Mesenchymal stem cell (in vitro differentiated cells and primary cell): ENCODE data around the gene STOML1.
"Not testable (repeated sequence)": the region's sequence is repeated elsewhere in the genome, so short reads cannot be mapped to it uniquely, and the experiment has no call there.

Source experiments
- DNase-seq: peaks from one replicate; pipeline ENCODE4 v3.0.0-alpha.2; 2013
- H2AFZ ChIP-seq: one replicate; pipeline ENCODE4 v1.6.1; 2013; ENCODE audit warnings: low read depth, mild to moderate bottlenecking, control low read depth, inconsistent platforms, low read length, moderate library complexity
- H2AK5ac ChIP-seq: 2 replicates; pipeline ENCODE4 v1.6.1; 2013; ENCODE audit warnings: low read length, moderate library complexity, mild to moderate bottlenecking, inconsistent platforms; ENCODE audit not compliant: severe bottlenecking
- H2BK120ac ChIP-seq: one replicate; pipeline ENCODE4 v1.6.1; 2013; ENCODE audit warnings: low read depth, mild to moderate bottlenecking, inconsistent platforms, low read length, moderate library complexity
- H2BK12ac ChIP-seq, 2 experiments: one replicate each; pipeline ENCODE4 v1.6.1; 2013; ENCODE audit warnings: inconsistent platforms in 2 of 2, low read length in 2 of 2, mild to moderate bottlenecking in 2 of 2, moderate library complexity in 2 of 2, control low read depth in 1 of 2
- H2BK15ac ChIP-seq: one replicate; pipeline ENCODE4 v1.6.1; 2013; ENCODE audit warnings: mild to moderate bottlenecking, low read depth, inconsistent platforms; ENCODE audit not compliant: poor library complexity, severe bottlenecking
- H2BK5ac ChIP-seq: 2 replicates; pipeline ENCODE4 v1.6.1; 2013; ENCODE audit warnings: low read depth, mild to moderate bottlenecking, low read length, control low read depth, inconsistent platforms; ENCODE audit not compliant: poor library complexity, severe bottlenecking
- H3K14ac ChIP-seq, 2 experiments: one replicate each; pipeline ENCODE4 v1.6.1; 2013; ENCODE audit warnings: inconsistent platforms in 2 of 2, low read length in 2 of 2, control low read depth in 1 of 2, mild to moderate bottlenecking in 1 of 2, moderate library complexity in 1 of 2
- H3K18ac ChIP-seq, 2 experiments: one replicate each; pipeline ENCODE4 v1.6.1; 2013; ENCODE audit warnings: inconsistent platforms in 2 of 2, low read length in 2 of 2, control low read depth in 1 of 2, low read depth in 1 of 2, mild to moderate bottlenecking in 1 of 2
- H3K23ac ChIP-seq, 2 experiments: one replicate each; pipeline ENCODE4 v1.6.1; 2013; ENCODE audit warnings: inconsistent platforms in 2 of 2, low read length in 2 of 2, mild to moderate bottlenecking in 2 of 2, moderate library complexity in 2 of 2, control low read depth in 1 of 2
- H3K27ac ChIP-seq: 2 replicates; pipeline ENCODE4 v1.5.1; 2013; ENCODE audit warnings: mild to moderate bottlenecking, moderate library complexity, low read length, control low read depth, inconsistent platforms; ENCODE audit not compliant: poor library complexity, severe bottlenecking
- H3K27me3 ChIP-seq, 2 experiments: 2 replicates each; pipeline versions ENCODE4 v1.6.1 to v1.7.0; 2013; ENCODE audit warnings: low read length in 2 of 2, mild to moderate bottlenecking in 2 of 2, moderate library complexity in 2 of 2, control low read depth in 1 of 2, inconsistent platforms in 1 of 2; ENCODE audit not compliant: control insufficient read depth in 1 of 2, insufficient read depth in 1 of 2
- H3K36me3 ChIP-seq, 2 experiments: 2 replicates each; pipeline versions ENCODE4 v1.6.1 to v1.7.0; 2013; ENCODE audit warnings: low read length in 2 of 2, control low read depth in 1 of 2, inconsistent platforms in 1 of 2, low read depth in 1 of 2, mild to moderate bottlenecking in 1 of 2; ENCODE audit not compliant: insufficient read depth in 2 of 2, control insufficient read depth in 1 of 2
- H3K4ac ChIP-seq, 2 experiments: one replicate each; pipeline ENCODE4 v1.6.1; 2013; ENCODE audit warnings: inconsistent platforms in 2 of 2, low read length in 2 of 2, mild to moderate bottlenecking in 2 of 2, moderate library complexity in 2 of 2, control low read depth in 1 of 2, low read depth in 1 of 2
- H3K4me1 ChIP-seq: 2 replicates; pipeline ENCODE4 v1.6.1; 2013; ENCODE audit warnings: low read depth, low read length, control low read depth; ENCODE audit not compliant: control insufficient read depth, insufficient read depth
- H3K4me2 ChIP-seq: 2 replicates; pipeline ENCODE4 v1.6.1; 2013; ENCODE audit warnings: low read length, mild to moderate bottlenecking, inconsistent platforms; ENCODE audit not compliant: poor library complexity, severe bottlenecking
- H3K4me3 ChIP-seq, 2 experiments: 2 replicates each; pipeline versions ENCODE4 v1.5.1 to v1.7.0; 2013; ENCODE audit warnings: low read length in 2 of 2, mild to moderate bottlenecking in 2 of 2, control low read depth in 1 of 2, low read depth in 1 of 2; ENCODE audit not compliant: insufficient read depth in 1 of 2
- H3K79me1 ChIP-seq: replicated peaks from 2 replicates; pipeline ENCODE4 v1.6.1; 2013; ENCODE audit warnings: mild to moderate bottlenecking, control low read depth, low read length, inconsistent platforms; ENCODE audit not compliant: poor library complexity, severe bottlenecking
- H3K9ac ChIP-seq: 2 replicates; pipeline ENCODE4 v1.7.0; 2013; ENCODE audit warnings: mild to moderate bottlenecking, low read length, moderate library complexity
- H3K9me3 ChIP-seq: 2 replicates; pipeline ENCODE4 v1.7.0; 2013; ENCODE audit warnings: mild to moderate bottlenecking, low read length; ENCODE audit not compliant: control insufficient read depth
- H4K8ac ChIP-seq: one replicate; pipeline ENCODE4 v1.6.1; 2013; ENCODE audit warnings: inconsistent platforms, mild to moderate bottlenecking, low read length, moderate library complexity
- H4K91ac ChIP-seq: one replicate; pipeline ENCODE4 v1.6.1; 2013; ENCODE audit warnings: mild to moderate bottlenecking, low read length, inconsistent platforms
- WGBS: methylation state at CpG from one replicate; pipeline ENCODE4 v1.1.7; 2013; ENCODE audit warnings: mixed read lengths; 5-methylcytosine and 5-hydroxymethylcytosine counted together

Gene STOML1

GRCh38 chr15:73962433-73962832 lies 29.7 kb downstream of the STOML1 start:
- no peak overlapping the region for H3K4me2 ChIP-seq
- H2AFZ ChIP-seq: no peak overlapping the region
- H3K14ac ChIP-seq: no peak overlapping the region
- H3K27ac ChIP-seq: no peak overlapping the region
- no peak overlapping the region for H3K23ac ChIP-seq
- no peak overlapping the region for H2AK5ac ChIP-seq
- no peaks in the 10 kb centered on the region for H3K9me3 ChIP-seq
- H2BK120ac ChIP-seq: no peak overlapping the region
- H2BK15ac ChIP-seq: no peak overlapping the region
- H3K18ac ChIP-seq: no peak overlapping the region
- H3K4me1 ChIP-seq: peaks cover 12% of the 10 kb centered on the region
- no peak overlapping the region for H3K4ac ChIP-seq
- H3K9ac ChIP-seq: no peak overlapping the region
- H4K91ac ChIP-seq: no peak overlapping the region
- no peaks in the 10 kb centered on the region for H3K36me3 ChIP-seq
- no peak for DNase-seq
- no peak overlapping the region for H3K4me3 ChIP-seq
- H2BK12ac ChIP-seq: no peak overlapping the region
- WGBS: 100% methylated on average over 4 of the region's 5 CpGs
- H3K79me1 ChIP-seq: no peaks in the 10 kb centered on the region
- no peaks in the 10 kb centered on the region for H3K27me3 ChIP-seq
- no peak overlapping the region for H4K8ac ChIP-seq
- no peak overlapping the region for H2BK5ac ChIP-seq

DNA sequence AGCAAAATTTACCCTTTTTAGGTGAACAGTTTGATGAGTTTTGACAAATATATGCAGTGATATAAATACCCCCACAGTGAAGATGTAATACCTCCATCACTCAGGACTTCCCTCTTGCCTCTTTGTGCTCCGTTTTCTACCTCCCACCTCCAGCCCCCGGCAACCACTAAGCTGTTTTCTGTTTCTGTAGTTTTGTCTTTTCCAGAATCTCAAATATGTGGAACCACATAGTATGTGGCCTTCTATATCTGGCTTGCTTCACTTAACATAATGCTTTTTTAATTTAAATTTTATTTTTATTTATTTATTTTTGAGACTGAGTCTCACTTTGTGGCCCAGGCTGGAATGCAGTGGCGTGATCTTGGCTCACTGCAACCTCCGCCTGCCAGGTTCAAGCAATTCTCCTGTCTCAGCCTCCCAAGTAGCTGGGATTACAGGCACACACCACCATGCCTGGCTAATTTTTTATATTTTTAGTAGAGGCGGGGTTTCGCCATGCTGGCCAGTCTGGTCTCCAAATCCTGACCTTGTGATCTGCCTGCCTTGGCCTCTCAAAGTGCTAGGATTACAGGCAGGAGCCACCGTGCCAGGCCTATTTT lies 31.5 kb downstream of the STOML1 start:
- DNase-seq, H3K9me3 ChIP-seq, H3K23ac ChIP-seq, H3K27ac ChIP-seq, H3K79me1 ChIP-seq, H4K8ac ChIP-seq, H3K4me2 ChIP-seq, H3K27me3 ChIP-seq, H2BK15ac ChIP-seq, H2AK5ac ChIP-seq, H3K4ac ChIP-seq, H3K14ac ChIP-seq, H3K18ac ChIP-seq, H3K36me3 ChIP-seq, H2BK12ac ChIP-seq, H4K91ac ChIP-seq, H2BK5ac ChIP-seq, H2AFZ ChIP-seq, H3K9ac ChIP-seq, H3K4me3 ChIP-seq, H2BK120ac ChIP-seq: not testable (repeated sequence)
- 99% methylated on average over 7 of the region's 7 CpGs for WGBS
- H3K4me1 ChIP-seq: peaks cover 28% of the 10 kb centered on the region

DNA sequence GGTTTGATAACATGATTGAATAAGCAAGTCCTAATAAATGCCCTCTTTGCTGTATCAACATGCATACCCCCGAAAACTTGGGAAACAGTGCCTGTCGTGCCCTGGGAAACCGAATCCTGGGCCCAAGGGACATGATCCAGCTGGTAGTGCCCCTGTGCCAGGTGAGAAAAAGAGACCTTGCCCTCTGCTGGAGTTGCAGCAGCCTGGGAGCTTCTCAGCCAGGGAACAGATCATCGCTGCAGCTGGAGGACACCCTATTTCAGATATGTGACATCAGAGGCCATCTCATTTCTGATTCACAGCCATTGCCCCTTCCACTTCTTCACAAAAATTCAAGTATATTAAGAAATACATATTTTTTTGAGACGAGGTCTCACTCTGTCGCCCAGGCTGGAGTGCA lies 32.3 kb downstream of the STOML1 start:
- H3K14ac ChIP-seq: no peak overlapping the region
- H3K23ac ChIP-seq: peak overlapping the region in 1 of 2 experiments; percentile 70
- H3K27ac ChIP-seq: no peak overlapping the region
- no peak overlapping the region for H2BK5ac ChIP-seq
- H4K8ac ChIP-seq: no peak overlapping the region
- peak overlapping the region in 1 of 2 experiments; percentile 19 for H2BK12ac ChIP-seq
- H3K9ac ChIP-seq: no peak overlapping the region
- no peak overlapping the region for H2AFZ ChIP-seq
- no peaks in the 10 kb centered on the region for H3K27me3 ChIP-seq
- H2BK15ac ChIP-seq: peak overlapping the region; percentile 2
- no peak overlapping the region for H3K18ac ChIP-seq
- H2AK5ac ChIP-seq: no peak overlapping the region
- no peaks in the 10 kb centered on the region for H3K79me1 ChIP-seq
- no peak overlapping the region for H4K91ac ChIP-seq
- no peak overlapping the region for H3K4me2 ChIP-seq
- H3K36me3 ChIP-seq: no peaks in the 10 kb centered on the region
- H3K4me3 ChIP-seq: no peak overlapping the region
- H2BK120ac ChIP-seq: no peak overlapping the region
- no peak for DNase-seq
- H3K4ac ChIP-seq: no peak overlapping the region
- 89% methylated on average over 6 of the region's 6 CpGs for WGBS
- no peaks in the 10 kb centered on the region for H3K9me3 ChIP-seq
- H3K4me1 ChIP-seq: peaks cover 25% of the 10 kb centered on the region

DNA sequence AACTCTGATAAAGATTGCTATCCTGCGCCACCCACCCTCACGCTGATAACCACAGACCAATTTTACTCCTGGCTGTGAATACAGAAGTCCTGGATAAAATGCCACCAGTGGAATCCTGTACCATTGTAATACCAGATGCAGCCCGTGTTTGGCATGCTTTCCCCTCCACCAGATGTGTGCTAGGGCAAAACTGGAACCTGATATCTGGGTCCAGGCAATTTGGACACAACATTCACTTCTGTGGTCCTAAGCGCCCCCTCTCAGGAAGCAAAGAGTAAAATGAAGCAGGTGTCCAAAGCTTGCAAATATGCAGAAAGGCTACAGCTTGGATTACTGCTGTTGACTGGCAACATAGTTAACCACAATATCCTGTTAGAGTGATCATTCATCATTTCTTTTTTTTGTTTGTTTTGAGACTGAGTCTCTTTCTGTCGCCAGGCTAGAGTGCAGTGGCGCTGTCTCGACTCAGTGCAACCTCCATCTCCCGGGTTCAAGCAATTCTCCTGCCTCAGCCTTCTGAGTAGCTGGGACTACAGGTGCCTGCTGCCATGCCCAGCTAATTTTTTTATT lies 33.0 kb downstream of the STOML1 start:
- no peak overlapping the region for H2AK5ac ChIP-seq
- no peak overlapping the region for H3K18ac ChIP-seq
- WGBS: 47% methylated on average over 8 of the region's 8 CpGs
- H3K79me1 ChIP-seq: no peaks in the 10 kb centered on the region
- H2AFZ ChIP-seq: no peak overlapping the region
- no peaks in the 10 kb centered on the region for H3K9me3 ChIP-seq
- H3K4me3 ChIP-seq: no peak overlapping the region
- no peak overlapping the region for H2BK15ac ChIP-seq
- no peak overlapping the region for H3K14ac ChIP-seq
- no peak overlapping the region for H2BK120ac ChIP-seq
- no peak overlapping the region for H3K4me2 ChIP-seq
- H2BK12ac ChIP-seq: peak overlapping the region in 1 of 2 experiments; percentile 24
- H3K27me3 ChIP-seq: no peaks in the 10 kb centered on the region
- H3K9ac ChIP-seq: no peak overlapping the region
- no peak overlapping the region for H3K4ac ChIP-seq
- H3K23ac ChIP-seq: no peak overlapping the region
- no peak overlapping the region for H4K8ac ChIP-seq
- DNase-seq: no peak
- H3K4me1 ChIP-seq: peaks cover 26% of the 10 kb centered on the region
- H3K27ac ChIP-seq: no peak overlapping the region
- H3K36me3 ChIP-seq: peaks cover 0 to 2% of the 10 kb centered on the region in 2 experiments
- H4K91ac ChIP-seq: no peak overlapping the region
- H2BK5ac ChIP-seq: no peak overlapping the region
